T47D (cell line): ENCODE data around the gene PAK1IP1.
A peak's percentile ranks its signal among the peaks of the same experiment; 100 is the strongest.

Experiments
- DNase-seq, 2 experiments: peaks; one replicate each; pipeline versions ENCODE4 v3.0.0 to v3.0.0-alpha.2; 2011 to 2012; ENCODE audit warnings: low read depth in 1 of 2, low spot score in 1 of 2
- JUND ChIP-seq: IDR thresholded peaks from 2 replicates; pipeline ENCODE4 v1.6.1; 2012; ENCODE audit warnings: low read depth
- in situ Hi-C: cut with HindIII; loops from 2 replicates; pipeline ENCODE4 v1.10.0; 2016; ENCODE audit warnings: low sequenced_read_pairs, low pct_unique_long_range_greater_than_20kb

Gene PAK1IP1

DNA sequence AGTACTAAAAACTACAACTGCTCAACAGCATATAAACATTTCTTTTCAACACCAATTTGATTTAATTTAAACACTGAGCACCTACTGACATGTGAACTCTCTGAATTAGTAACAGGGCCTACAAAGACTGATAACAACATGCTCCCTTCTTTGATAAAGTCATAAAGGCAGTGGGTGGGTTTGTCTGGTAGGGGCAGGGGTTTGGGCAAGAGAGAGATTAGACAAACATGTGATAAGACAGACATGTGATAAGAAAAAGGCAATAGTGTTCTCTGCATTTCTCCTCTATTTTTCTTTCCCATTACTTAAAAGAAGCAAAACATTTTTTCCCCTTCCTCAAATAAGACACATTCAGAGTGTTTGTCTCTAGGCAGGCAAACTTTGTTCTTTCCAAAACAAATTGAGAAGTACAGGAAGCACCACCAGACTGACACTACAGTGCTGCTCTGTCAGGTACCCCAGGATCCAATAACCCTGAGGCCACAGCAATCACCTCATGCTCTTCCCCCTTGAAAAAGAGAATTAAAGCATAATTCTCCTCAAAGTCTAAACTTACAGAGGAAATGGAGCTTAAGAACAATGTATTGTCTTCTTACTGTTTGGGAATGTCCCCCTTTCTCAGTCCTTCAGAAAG, 12.3 kb upstream of the PAK1IP1 start:
- TF ChIP-seq JUND = no peak
- no peak for DNase-seq
- in situ Hi-C loops = no loop called here

DNA sequence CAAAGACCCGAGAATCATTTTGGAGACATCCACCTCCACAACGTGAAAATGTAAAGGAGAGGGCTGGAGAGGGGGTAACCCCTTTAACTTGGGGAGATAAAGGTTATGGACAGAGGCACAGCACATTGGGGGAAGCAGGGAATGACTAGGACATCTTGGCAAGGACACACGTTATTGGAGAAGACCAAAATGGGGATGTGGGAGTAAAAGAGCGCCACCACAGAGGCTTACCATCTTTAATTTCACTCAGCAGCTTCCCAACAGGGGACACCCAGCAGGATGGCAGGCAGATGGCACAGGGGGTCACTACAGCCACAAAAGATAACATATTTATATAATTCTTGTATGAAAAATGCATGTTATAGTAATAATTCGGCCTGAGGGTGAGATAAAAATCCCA, 10.2 kb upstream of the PAK1IP1 start:
- TF ChIP-seq JUND = no peak
- in situ Hi-C loops = no loop called here
- no peak for DNase-seq

DNA sequence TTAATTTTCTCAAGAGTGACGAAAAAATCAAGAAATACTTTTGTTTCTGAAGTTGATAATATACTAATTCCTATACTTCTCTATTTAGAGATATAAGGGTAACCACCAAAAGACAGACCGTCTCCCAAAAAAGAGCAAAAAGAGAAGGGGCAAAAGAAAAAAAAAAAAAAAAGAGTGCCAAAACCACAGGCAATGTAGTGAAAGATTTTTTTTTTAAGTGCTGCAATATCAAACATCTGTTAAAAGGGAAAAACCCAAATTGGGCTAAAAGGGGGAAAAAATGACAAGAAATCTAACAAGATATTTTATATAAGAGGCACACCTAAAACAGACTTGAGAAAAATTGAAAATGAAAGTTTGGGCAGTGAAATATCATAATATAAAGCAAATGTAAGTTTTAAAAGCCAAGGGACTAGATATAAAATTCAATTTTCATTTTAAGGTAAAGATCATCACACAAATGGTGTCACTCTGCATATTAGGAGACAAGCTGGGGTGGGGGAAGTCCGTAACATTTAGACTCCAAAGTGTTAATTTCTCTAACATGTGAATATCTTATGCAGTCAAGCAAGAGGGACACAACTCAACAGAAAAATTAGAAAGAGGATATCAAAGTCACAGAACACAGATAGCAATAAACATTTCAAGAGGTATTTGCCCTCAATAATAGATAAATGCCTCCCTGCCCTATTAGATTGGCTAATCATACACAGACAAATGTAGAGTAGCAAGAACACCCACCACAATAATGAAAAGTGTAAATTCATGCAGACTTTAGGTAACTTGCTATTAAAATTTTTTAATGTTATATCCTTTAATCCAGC, 9.5 kb upstream of the PAK1IP1 start:
- in situ Hi-C loops = no loop called here
- DNase-seq = no peak
- TF ChIP-seq JUND = no peak

DNA sequence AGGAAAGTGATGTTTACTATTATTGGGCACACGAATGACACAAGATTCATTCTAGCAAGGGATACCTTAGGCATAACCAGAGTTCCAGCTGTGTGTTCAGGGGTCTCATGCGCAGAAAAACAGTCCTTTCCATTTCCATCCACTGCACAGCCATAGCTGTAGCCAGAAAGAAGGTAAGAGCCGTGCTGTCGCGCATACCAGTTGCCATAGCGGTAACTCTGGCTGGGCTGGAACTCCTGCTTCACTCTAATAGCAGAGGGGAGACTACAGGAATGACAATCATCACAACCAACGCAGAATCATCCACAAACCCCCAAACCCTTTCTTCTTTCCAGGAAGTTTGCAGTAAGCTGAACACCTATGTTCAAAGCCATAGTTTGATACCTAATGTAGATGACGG, 7.9 kb upstream of the PAK1IP1 start:
- in situ Hi-C loops = no loop called here
- TF ChIP-seq JUND = no peak
- no peak for DNase-seq

DNA sequence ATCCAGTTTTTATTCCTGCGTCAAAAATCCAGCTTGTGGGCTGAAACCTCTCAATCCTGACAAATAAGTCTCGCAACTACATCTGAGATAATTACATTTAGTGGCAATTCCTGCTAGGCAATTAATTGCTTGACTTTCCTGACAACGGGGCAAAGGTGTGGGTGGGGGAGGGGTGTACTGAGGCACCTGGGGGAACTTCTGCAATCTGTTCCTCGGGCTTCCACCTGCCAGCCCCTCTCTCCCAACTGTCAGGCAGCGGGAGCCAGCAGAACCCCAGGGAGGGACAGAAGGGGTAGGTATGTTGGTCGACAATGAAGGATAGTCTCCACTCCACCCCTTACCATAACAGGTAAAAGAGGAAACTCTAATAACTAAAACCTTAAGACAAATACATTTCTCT, 7.2 kb upstream of the PAK1IP1 start:
- in situ Hi-C loops = no loop called here
- TF ChIP-seq JUND = no peak
- no peak for DNase-seq

DNA sequence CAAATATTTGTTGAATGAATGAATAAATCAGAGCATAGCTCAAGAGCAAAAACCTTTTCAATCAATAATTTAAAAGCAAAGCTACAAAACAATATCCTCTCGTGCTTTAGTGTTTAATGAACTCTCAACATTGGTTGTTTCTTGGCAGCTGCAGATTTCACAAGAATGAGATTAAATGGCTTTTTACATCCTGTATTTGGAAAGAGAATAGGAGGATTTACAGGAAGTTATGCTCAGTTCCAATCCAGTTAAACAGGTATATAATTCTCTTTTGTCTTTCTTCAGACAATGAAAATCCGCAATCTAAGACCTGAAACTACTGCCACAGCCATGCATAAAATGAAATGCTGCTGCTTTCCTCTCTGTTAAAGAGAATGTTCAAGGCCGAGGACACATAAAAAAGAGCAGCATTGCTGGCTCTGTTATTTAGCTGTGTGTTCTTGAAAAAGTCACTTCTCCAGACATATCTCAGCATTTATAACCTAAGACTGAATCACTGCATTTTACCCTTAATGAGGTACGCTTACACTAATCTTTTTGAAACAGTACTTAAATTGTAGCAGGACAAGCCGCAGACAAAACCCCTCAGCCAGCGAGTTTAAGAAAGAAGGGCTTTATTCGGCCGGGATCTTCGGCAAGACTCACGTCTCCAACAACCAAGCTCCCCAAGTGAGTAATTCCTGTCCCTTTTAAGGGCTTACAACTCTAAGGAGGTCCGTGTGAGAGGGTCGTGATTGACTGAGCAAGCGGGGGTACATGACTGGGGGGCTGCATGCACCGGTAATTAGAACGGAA, 3.9 kb upstream of the PAK1IP1 start:
- peak in 1 of 2 experiments; percentile 5 for DNase-seq
- in situ Hi-C loops = no loop called here
- no peak for TF ChIP-seq JUND

DNA sequence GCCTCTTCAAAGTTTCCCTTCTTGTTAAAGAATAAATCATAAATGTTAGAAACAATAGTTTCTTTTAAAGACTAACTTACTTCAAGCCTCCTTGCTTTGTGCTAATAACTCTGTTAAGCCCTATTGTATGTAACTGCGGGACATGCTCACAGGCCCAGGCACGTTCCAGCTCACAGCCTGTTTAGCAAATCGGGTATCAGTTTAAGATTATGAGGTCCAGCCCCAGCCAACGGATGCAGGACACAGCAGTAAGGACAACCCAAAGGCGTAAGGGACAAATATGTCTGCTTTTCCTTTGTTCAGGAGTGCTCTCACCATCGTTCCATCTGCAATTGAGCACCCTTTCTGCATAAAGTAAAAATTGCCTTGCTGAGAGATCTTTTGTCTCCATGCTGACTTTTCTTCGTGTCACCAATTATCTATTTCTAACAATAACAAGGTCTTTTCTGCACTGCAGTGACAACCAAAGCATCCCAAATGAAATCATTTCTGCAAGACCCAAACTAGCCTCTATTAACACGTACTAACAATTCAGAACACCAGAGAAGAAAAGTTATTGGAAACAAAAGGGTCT, 1.7 kb upstream of the PAK1IP1 start:
- no peak for TF ChIP-seq JUND
- in situ Hi-C loops = no loop called here
- DNase-seq = no peak

DNA sequence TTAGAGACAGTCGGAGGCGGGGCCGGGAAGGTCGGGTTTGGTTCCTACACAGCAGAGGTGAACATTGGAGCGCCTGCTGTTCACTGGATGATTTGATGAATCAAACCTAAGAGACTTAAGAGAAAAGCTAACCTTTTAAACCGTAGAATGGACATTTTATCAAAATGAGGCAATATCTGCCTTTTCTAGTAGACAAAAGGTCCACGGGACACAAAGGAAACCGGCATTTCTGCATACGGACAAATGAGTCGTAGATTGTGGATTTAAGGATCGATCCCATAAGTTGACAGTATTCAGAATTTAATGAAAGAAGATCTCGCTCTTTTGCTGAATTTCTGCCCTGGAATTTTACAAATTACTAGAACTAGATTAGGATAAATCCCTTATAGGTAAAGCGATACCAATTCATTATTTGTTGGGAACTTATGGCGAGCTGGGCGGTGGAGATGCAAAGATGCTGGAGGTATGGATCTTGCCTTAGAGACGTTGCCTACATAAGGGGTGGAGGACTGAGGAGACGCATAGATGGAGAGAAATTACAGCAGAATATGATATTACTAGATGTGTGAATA, 400 bp downstream of the PAK1IP1 start:
- TF ChIP-seq JUND = no peak
- in situ Hi-C loops = no loop called here
- no peak for DNase-seq

DNA sequence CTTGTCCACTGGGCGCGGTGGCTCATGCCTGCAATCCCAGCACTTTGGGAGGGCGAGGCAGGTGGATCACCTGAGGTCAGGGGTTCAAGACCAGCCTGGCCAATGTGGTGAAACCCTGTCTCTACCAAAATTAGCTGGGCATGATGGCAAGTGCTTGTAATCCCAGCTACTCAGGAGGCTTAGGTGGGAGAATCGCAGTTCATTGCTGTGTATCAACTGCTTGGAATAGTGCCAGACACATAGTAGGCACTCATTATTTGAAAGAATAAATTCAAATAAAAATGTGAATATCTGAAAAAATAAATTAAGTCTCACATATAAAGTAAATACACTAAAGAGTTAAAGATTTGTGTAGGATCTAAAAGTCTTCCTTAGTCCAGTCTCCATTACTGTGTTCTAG, 1.9 kb downstream of the PAK1IP1 start:
- no peak for DNase-seq
- no peak for TF ChIP-seq JUND
- in situ Hi-C loops = no loop called here

DNA sequence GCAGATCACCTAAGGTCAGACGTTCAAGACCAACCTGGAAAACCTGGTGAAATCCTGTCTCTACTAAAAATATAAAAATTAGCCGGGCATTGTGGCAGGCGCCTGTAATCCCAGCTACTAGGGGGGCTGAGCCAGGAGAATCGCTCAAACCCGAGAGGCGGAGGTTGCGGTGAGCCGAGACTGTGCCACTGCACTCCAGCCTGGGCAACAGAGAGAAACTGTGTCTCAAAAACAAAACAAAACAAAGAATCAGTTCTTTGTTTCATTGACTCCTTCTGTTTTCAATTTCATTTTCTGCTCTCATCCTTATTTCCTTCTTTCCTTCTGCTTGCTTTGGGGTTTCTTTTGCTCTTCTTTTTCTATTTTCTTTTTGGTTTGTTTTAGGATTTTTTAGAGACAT, 19.2 kb downstream of the PAK1IP1 start:
- in situ Hi-C loops = no loop called here
- TF ChIP-seq JUND = no peak
- DNase-seq = no peak

DNA sequence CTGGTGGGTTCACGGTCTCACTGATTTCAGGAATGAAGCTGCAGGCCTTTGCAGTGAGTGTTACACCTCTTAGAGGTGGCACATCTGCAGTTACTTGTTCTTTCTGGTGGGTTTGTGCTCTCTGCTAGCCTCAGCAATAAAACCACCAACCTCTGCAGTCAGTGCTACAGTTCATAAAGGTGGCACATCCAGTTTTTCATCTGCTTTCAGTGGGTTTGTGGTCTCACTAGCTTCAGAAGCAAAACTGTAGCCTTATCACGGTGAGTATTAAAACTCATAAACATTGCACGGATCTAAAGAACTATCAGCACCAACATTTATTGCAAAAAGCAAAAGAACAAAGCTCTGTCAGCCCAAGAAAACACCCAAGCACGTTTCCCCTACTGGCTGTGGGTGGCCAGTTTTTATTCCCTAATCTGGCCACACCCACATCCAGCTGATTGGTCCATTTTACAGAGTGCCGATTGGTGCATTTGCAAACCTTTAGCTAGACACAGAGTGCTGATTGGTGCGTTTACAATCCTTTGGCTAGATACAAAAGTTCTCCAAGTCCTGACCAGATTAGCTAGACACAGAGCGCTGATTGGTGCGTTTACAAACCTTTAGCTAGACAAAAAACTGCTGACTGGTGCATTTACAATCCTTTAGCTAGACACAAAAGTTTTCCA, 24.7 kb downstream of the PAK1IP1 start:
- no peak for DNase-seq
- in situ Hi-C loops = no loop called here
- TF ChIP-seq JUND = no peak

DNA sequence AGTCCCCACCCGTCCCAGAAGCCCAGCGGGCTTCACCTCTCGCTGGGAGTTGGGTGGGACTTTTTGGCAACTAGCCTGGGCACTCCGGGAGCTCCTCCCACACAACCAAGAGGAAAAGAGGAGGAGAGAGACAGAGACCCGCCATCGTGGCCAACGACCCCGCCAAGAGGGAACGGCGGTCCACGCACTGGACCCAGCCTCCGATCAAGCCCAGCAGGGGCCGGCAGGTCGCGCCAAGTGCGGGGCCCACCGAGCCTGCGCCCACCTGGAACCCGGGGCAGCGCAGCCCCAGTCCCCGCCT, 25.1 kb downstream of the PAK1IP1 start:
- in situ Hi-C loops = no loop called here

More for the DNA sequence above, 25.1 kb downstream of the PAK1IP1 start:
- DNase-seq = no peak
- no peak for TF ChIP-seq JUND
